ENCODE results near the gene CFAP46. TPM values are rescaled to one million over a fixed set of nuclear protein-coding genes. Genes with fewer than 3 reads are reported as not detected.
"Not testable (repeated sequence)": the region's sequence is repeated elsewhere in the genome, so short reads cannot be mapped to it uniquely, and the experiment has no call there.

The CFAP46 gene
- total RNA-seq, 1 experiment from 2014 or later = 1.6 TPM

DNA sequence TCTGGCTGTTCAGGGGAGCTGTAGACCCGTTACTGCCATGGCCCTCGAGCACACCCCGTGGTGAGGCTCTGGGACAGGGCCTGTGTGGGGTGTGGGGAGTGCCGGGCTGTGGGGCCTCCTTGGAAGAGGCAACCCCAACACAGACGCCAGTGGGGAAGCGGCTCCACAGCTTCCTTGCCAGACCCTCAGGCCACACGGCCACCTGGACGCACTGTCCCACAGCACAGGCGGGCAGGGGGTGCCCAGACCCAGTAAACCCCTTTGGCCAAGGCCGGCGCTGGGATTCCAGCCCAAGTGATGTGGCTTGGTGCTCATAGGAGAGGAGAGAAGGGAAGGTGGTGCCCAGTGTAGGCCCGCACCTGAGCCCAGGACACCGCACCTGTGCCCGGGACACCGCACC is 143.5 kb downstream of the CFAP46 start:
- H3K36me3 ChIP-seq (ENCODE audit: control insufficient read depth, insufficient read depth, low read length) = no peaks in the 10 kb centered on the region

DNA sequence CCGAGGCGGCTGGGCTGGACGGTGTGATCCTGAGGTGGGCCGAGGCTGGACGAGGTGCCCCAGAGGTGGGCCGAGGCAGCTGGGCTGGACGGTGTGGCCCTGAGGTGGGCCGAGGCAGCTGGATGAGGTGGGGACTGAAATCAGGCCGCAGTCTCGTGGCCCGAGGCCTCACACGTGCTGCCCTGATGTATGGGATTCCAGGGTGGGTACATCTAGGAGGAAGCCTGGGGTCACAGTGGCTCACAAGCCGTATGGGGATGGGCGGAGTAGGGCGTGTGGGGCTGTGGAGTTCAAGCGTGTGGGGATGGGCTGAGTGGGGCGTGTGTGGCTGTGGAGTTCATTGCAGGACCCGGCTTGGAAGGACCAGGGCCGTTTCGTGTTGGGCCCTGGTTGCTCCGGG is 144.0 kb downstream of the CFAP46 start:
- Histone ChIP-seq H3K4me3 (ENCODE audit: low read depth in 2 of 2, low read length in 2 of 2) (no peak overlapping the region), H3K27me3 (ENCODE audit: control insufficient read depth, insufficient read depth, low read length) (no peaks in the 10 kb centered on the region), H3K27ac (ENCODE audit: low read length) (no peak overlapping the region), H3K36me3 (ENCODE audit: control insufficient read depth, insufficient read depth, low read length) (no peaks in the 10 kb centered on the region), H3K9me3 (ENCODE audit: control insufficient read depth, insufficient read depth, low read depth, low read length) (no peaks in the 10 kb centered on the region), H3K4me1 (ENCODE audit: control insufficient read depth, insufficient read depth, low read length) (peaks cover 5% of the 10 kb centered on the region)
- no TSS peak for BruUV-seq (replicated peaks)
- DNase-seq (ENCODE audit: low read depth, low spot score) (no peak), ATAC-seq (no peak)
- CTCF ChIA-PET = no interaction called here
- TF ChIP-seq SIN3A (IDR thresholded peaks at IDR 0.05; ENCODE audit: borderline replicate concordance, insufficient read depth, low read depth, low read length) (no peak), TCF7L2 (IDR thresholded peaks at IDR 0.05; ENCODE audit: low read depth, low read length) (no peak), POLR2AphosphoS5 (IDR thresholded peaks at IDR 0.05; ENCODE audit: low read depth, low read length) (no peak)
- TF ChIP-seq, protein P1, sequence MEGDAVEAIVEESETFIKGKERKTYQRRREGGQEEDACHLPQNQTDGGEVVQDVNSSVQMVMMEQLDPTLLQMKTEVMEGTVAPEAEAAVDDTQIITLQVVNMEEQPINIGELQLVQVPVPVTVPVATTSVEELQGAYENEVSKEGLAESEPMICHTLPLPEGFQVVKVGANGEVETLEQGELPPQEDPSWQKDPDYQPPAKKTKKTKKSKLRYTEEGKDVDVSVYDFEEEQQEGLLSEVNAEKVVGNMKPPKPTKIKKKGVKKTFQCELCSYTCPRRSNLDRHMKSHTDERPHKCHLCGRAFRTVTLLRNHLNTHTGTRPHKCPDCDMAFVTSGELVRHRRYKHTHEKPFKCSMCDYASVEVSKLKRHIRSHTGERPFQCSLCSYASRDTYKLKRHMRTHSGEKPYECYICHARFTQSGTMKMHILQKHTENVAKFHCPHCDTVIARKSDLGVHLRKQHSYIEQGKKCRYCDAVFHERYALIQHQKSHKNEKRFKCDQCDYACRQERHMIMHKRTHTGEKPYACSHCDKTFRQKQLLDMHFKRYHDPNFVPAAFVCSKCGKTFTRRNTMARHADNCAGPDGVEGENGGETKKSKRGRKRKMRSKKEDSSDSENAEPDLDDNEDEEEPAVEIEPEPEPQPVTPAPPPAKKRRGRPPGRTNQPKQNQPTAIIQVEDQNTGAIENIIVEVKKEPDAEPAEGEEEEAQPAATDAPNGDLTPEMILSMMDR (IDR thresholded peaks at IDR 0.05) = no peak
- TF ChIP-seq, protein P2, sequence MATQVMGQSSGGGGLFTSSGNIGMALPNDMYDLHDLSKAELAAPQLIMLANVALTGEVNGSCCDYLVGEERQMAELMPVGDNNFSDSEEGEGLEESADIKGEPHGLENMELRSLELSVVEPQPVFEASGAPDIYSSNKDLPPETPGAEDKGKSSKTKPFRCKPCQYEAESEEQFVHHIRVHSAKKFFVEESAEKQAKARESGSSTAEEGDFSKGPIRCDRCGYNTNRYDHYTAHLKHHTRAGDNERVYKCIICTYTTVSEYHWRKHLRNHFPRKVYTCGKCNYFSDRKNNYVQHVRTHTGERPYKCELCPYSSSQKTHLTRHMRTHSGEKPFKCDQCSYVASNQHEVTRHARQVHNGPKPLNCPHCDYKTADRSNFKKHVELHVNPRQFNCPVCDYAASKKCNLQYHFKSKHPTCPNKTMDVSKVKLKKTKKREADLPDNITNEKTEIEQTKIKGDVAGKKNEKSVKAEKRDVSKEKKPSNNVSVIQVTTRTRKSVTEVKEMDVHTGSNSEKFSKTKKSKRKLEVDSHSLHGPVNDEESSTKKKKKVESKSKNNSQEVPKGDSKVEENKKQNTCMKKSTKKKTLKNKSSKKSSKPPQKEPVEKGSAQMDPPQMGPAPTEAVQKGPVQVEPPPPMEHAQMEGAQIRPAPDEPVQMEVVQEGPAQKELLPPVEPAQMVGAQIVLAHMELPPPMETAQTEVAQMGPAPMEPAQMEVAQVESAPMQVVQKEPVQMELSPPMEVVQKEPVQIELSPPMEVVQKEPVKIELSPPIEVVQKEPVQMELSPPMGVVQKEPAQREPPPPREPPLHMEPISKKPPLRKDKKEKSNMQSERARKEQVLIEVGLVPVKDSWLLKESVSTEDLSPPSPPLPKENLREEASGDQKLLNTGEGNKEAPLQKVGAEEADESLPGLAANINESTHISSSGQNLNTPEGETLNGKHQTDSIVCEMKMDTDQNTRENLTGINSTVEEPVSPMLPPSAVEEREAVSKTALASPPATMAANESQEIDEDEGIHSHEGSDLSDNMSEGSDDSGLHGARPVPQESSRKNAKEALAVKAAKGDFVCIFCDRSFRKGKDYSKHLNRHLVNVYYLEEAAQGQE (IDR thresholded peaks at IDR 0.05; ENCODE audit: insufficient read depth in 1 of 2, low read depth in 2 of 2, low read length in 1 of 2) = no peak
- POLR2A ChIA-PET = no interaction called here
- intact Hi-C loops (cut with micrococcal nuclease; ENCODE audit: unreplicated experiment) = loop anchor here (10.0 kb wide), 1 partner anchor 344 kb away; no protein-coding TSS in a partner anchor
- in situ Hi-C loops (cut with HindIII; ENCODE audit: low pct_unique_long_range_greater_than_20kb, low sequenced_read_pairs) = no loop called here

More for the DNA sequence above, 143.5 kb downstream of the CFAP46 start:
- ATAC-seq (no peak), DNase-seq (ENCODE audit: low read depth, low spot score) (no peak)
- POLR2A ChIA-PET = no interaction called here
- H3K4me3 ChIP-seq (ENCODE audit: low read depth in 2 of 2, low read length in 2 of 2) = no peak overlapping the region
- no peaks in the 10 kb centered on the region for H3K27me3 ChIP-seq (ENCODE audit: control insufficient read depth, insufficient read depth, low read length)
- in situ Hi-C loops (cut with HindIII; ENCODE audit: low pct_unique_long_range_greater_than_20kb, low sequenced_read_pairs) (no loop called here), intact Hi-C loops (cut with micrococcal nuclease; ENCODE audit: unreplicated experiment) (loop anchor here (10.0 kb wide), 1 partner anchor 344 kb away; no protein-coding TSS in a partner anchor)
- TF ChIP-seq, protein P1 (IDR thresholded peaks at IDR 0.05) = no peak
- TF ChIP-seq POLR2AphosphoS5 (IDR thresholded peaks at IDR 0.05; ENCODE audit: low read depth, low read length) (no peak), SIN3A (IDR thresholded peaks at IDR 0.05; ENCODE audit: borderline replicate concordance, insufficient read depth, low read depth, low read length) (no peak), TCF7L2 (IDR thresholded peaks at IDR 0.05; ENCODE audit: low read depth, low read length) (no peak)
- TF ChIP-seq, protein P2 (IDR thresholded peaks at IDR 0.05; ENCODE audit: insufficient read depth in 1 of 2, low read depth in 2 of 2, low read length in 1 of 2) = no peak
- H3K4me1 ChIP-seq (ENCODE audit: control insufficient read depth, insufficient read depth, low read length) = peaks cover 4% of the 10 kb centered on the region
- CTCF ChIA-PET = no interaction called here
- no TSS peak for BruUV-seq (replicated peaks)
- no peaks in the 10 kb centered on the region for H3K9me3 ChIP-seq (ENCODE audit: control insufficient read depth, insufficient read depth, low read depth, low read length)
- H3K27ac ChIP-seq (ENCODE audit: low read length) = no peak overlapping the region

DNA sequence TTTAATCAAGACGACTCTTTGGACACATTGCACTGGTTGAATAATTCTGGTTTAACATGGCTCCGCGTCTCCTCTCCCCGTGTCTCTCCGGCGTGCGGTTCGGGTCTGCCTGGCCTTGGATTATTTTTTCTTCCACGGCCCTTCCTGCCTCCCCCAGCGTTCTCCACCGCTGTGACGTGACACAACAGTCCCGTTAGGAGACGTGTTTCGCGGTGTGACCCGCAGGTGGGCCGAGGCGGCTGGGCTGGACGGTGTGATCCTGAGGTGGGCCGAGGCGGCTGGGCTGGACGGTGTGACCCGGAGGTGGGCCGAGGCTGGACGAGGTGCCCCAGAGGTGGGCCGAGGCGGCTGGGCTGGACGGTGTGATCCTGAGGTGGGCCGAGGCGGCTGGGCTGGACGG is 144.4 kb downstream of the CFAP46 start:
- in situ Hi-C loops (cut with HindIII; ENCODE audit: low pct_unique_long_range_greater_than_20kb, low sequenced_read_pairs); CTCF ChIA-PET; BruUV-seq (replicated peaks): not testable (repeated sequence)

More for the DNA sequence above, 144.4 kb downstream of the CFAP46 start:
- ATAC-seq; POLR2A ChIA-PET; H3K36me3 ChIP-seq (ENCODE audit: control insufficient read depth, insufficient read depth, low read length); H3K4me1 ChIP-seq (ENCODE audit: control insufficient read depth, insufficient read depth, low read length); H3K4me3 ChIP-seq (ENCODE audit: low read depth in 2 of 2, low read length in 2 of 2); DNase-seq (ENCODE audit: low read depth, low spot score); H3K27me3 ChIP-seq (ENCODE audit: control insufficient read depth, insufficient read depth, low read length); H3K27ac ChIP-seq (ENCODE audit: low read length); H3K9me3 ChIP-seq (ENCODE audit: control insufficient read depth, insufficient read depth, low read depth, low read length): not testable (repeated sequence)
- intact Hi-C loops (cut with micrococcal nuclease; ENCODE audit: unreplicated experiment) = loop anchor here (10.0 kb wide), 1 partner anchor 343 kb away; no protein-coding TSS in a partner anchor

Measured in Panc1 (cell line).